B cell (primary cell): ENCODE results near the gene LRTM2. TPM values are rescaled to one million over a fixed set of nuclear protein-coding genes. Genes with fewer than 3 reads are reported as not detected.

Experiments
- ATAC-seq: fragments of 200-7000 bp; cut with Tn5 transposase; one replicate; pipeline ENCODE4 v1.10.0; 2021; ENCODE audit warnings: low read depth, mild to moderate bottlenecking, moderate number of reproducible peaks, moderate library complexity
- CTCF ChIA-PET: fragments of 350-600 bp; sonication (Branson Sonifier 250); formaldehyde crosslinking; loops from one replicate; lab custom pipeline; 2021; ENCODE audit warnings: antibody characterized with exemption, inconsistent platforms; lab: Charles Lee
- POLR2A ChIA-PET: fragments of 350-600 bp; sonication (Branson Sonifier 250); formaldehyde crosslinking; loops from one replicate; lab custom pipeline; 2021; ENCODE audit warnings: antibody characterized with exemption; lab: Charles Lee
- DNase-seq: peaks from one replicate; pipeline ENCODE4 v3.0.0; 2013
- H2AFZ ChIP-seq: 2 replicates; pipeline ENCODE4 v1.6.1; 2012; ENCODE audit warnings: mild to moderate bottlenecking, low read depth, low read length; ENCODE audit not compliant: insufficient read depth, poor library complexity, severe bottlenecking
- H3K27ac ChIP-seq, 2 donors: 1 replicate in 1 of 2; 2 replicates in 1 of 2; pipeline ENCODE4 v1.5.1; 2012 to 2013; ENCODE audit warnings: low read length in 2 of 2, mild to moderate bottlenecking in 2 of 2, moderate library complexity in 1 of 2
- H3K27me3 ChIP-seq, 4 experiments: fragments of 200-600 bp in 1 of 4; sonication (generic) in 1 of 4; replicated peaks in 1 of 4; 1 replicate in 2 of 4; 2 replicates in 2 of 4; pipeline versions ENCODE4 v1.6.1 to v1.7.0; 2013 to 2016; ENCODE audit warnings: low read length in 3 of 4, mild to moderate bottlenecking in 2 of 4, mixed read lengths in 1 of 4, moderate library complexity in 1 of 4; ENCODE audit not compliant: insufficient read depth in 4 of 4, control insufficient read depth in 3 of 4; ENCODE audit errors: control extremely low read depth in 1 of 4
- H3K36me3 ChIP-seq, 2 experiments: replicated peaks in 1 of 2; 1 replicate in 1 of 2; 2 replicates in 1 of 2; pipeline versions ENCODE4 v1.6.1 to v1.7.1; 2013; ENCODE audit warnings: low read length in 1 of 2; ENCODE audit not compliant: insufficient read depth in 2 of 2, control insufficient read depth in 1 of 2; ENCODE audit errors: control extremely low read depth in 1 of 2, extremely low read depth in 1 of 2
- H3K4me1 ChIP-seq, 2 donors: fragments of 200-600 bp in 1 of 2; sonication (generic) in 1 of 2; 1 replicate in 1 of 2; 2 replicates in 1 of 2; pipeline versions ENCODE4 v1.5.1 to v1.6.1; 2013 to 2017; ENCODE audit warnings: low read length in 2 of 2; ENCODE audit not compliant: control insufficient read depth in 2 of 2, insufficient read depth in 2 of 2
- H3K4me2 ChIP-seq: replicated peaks from 2 replicates; pipeline ENCODE3; 2012; ENCODE audit warnings: mild to moderate bottlenecking, low read depth, low read length; ENCODE audit not compliant: poor library complexity, severe bottlenecking
- H3K4me3 ChIP-seq, 5 experiments: fragments of 200-600 bp in 1 of 5; sonication (generic) in 1 of 5; 1 replicate in 3 of 5; 2 replicates in 2 of 5; pipeline versions ENCODE4 v1.5.1 to v1.7.0; 2011 to 2016; ENCODE audit warnings: low read length in 4 of 5, mild to moderate bottlenecking in 4 of 5, low read depth in 2 of 5, control low read depth in 1 of 5, moderate library complexity in 1 of 5; ENCODE audit not compliant: insufficient read depth in 1 of 5; ENCODE audit errors: control extremely low read depth in 1 of 5, extremely low read depth in 1 of 5
- H3K79me2 ChIP-seq: fragments of 200-600 bp; sonication (generic); one replicate; pipeline ENCODE4 v1.6.0; 2016; ENCODE audit warnings: low read length; ENCODE audit not compliant: control insufficient read depth, insufficient read depth
- H3K9ac ChIP-seq: fragments of 200-600 bp; sonication (generic); 2 replicates; pipeline ENCODE4 v1.6.1; 2017; ENCODE audit warnings: mild to moderate bottlenecking, low read length, moderate library complexity
- H3K9me3 ChIP-seq, 3 donors: one replicate each; pipeline versions ENCODE4 v1.6.1 to v1.7.1; 2013; ENCODE audit warnings: low read length in 2 of 3; ENCODE audit not compliant: control insufficient read depth in 2 of 3, insufficient read depth in 1 of 3; ENCODE audit errors: control extremely low read depth in 1 of 3
- H4K20me1 ChIP-seq: 2 replicates; pipeline ENCODE4 v1.6.0; 2012; ENCODE audit warnings: mild to moderate bottlenecking, low read length; ENCODE audit not compliant: insufficient read depth, control insufficient read depth, poor library complexity, severe bottlenecking
- H3K27ac Mint-ChIP-seq: one replicate; pipeline ENCODE4 v1.8.0; 2021; ENCODE audit warnings: mixed read lengths
- H3K27me3 Mint-ChIP-seq: one replicate; pipeline ENCODE4 v1.8.0; 2021; ENCODE audit warnings: mixed read lengths
- H3K4me1 Mint-ChIP-seq: one replicate; pipeline ENCODE4 v1.8.0; 2021; ENCODE audit warnings: mixed read lengths
- H3K4me3 Mint-ChIP-seq: one replicate; pipeline ENCODE4 v1.8.0; 2021; ENCODE audit warnings: mixed read lengths
- H3K9me3 Mint-ChIP-seq: one replicate; pipeline ENCODE4 v1.8.0; 2022; ENCODE audit warnings: mixed read lengths; ENCODE audit not compliant: insufficient read depth
- CTCF ChIP-seq: fragments of 200-600 bp; IDR thresholded peaks from one replicate; pipeline ENCODE4 v1.8.0; 2022; ENCODE audit warnings: antibody characterized with exemption, mild to moderate bottlenecking
- EZH2 ChIP-seq: IDR thresholded peaks from 2 replicates; pipeline ENCODE4 v1.6.1; 2012; ENCODE audit warnings: borderline replicate concordance, low read depth, mild to moderate bottlenecking, moderate library complexity, low read length; ENCODE audit not compliant: insufficient read depth, poor library complexity, severe bottlenecking
- WGBS: methylation state at CpG from one replicate; pipeline ENCODE4 v1.1.5; 2013; ENCODE audit warnings: missing lambda C conversion rate; ENCODE audit not compliant: insufficient coverage; 5-methylcytosine and 5-hydroxymethylcytosine counted together
- intact Hi-C: fragments of 100-400 bp; cut with micrococcal nuclease; formaldehyde crosslinking; loops from one replicate; pipeline ENCODE4 v1.10.0; 2022
- polyA plus RNA-seq: library from polyadenylated mRNA; depleted of rRNA; stranded (reverse); fragments of >200 nt; gene quantifications from 2 replicates; pipeline ENCODE4 v1.2.3, GENCODE V29; 2012
- total RNA-seq, 2 donors: library from RNA; stranded (reverse); fragments of 120-200 nt in 1 of 2; gene quantifications; 1 replicate in 1 of 2; 2 replicates in 1 of 2; pipeline versions ENCODE4 v1.2.3 to v1.2.4, GENCODE V29; 2013 to 2022

The LRTM2 gene
- total and polyA plus RNA-seq, 2 donors (not counting 1 experiment from before 2014, with no cell fraction given) = not detected

GRCh38 chr12:1881301-1881700 lies 60.9 kb downstream of the LRTM2 start:
- Histone ChIP-seq H3K4me3 (no peak overlapping the region), H3K4me2 (no peak overlapping the region), H3K27me3 (no peaks in the 10 kb centered on the region), H3K27ac (no peak overlapping the region), H2AFZ (no peak overlapping the region), H3K4me1 (no peaks in the 10 kb centered on the region), H3K9me3 (no peaks in the 10 kb centered on the region), H3K79me2 (no peaks in the 10 kb centered on the region), H4K20me1 (no peaks in the 10 kb centered on the region), H3K36me3 (no peaks in the 10 kb centered on the region), H3K9ac (no peak overlapping the region)
- TF ChIP-seq CTCF (no peak), EZH2 (no peak)
- no peak overlapping the region for H3K4me3 Mint-ChIP-seq
- intact Hi-C loops = no loop called here
- CTCF ChIA-PET = no interaction called here
- WGBS = 95% methylated on average over 6 of the region's 8 CpGs
- H3K9me3 Mint-ChIP-seq = no peaks in the 10 kb centered on the region
- peaks cover 23% of the 10 kb centered on the region for H3K27me3 Mint-ChIP-seq
- DNase-seq (no peak), ATAC-seq (no peak)
- POLR2A ChIA-PET = no interaction called here
- no peak overlapping the region for H3K27ac Mint-ChIP-seq
- H3K4me1 Mint-ChIP-seq = no peaks in the 10 kb centered on the region

- no peaks in the 10 kb centered on the region for H4K20me1 ChIP-seq
- H3K27ac ChIP-seq = no peak overlapping the region
- no peaks in the 10 kb centered on the region for H3K27me3 ChIP-seq
- H3K79me2 ChIP-seq = no peaks in the 10 kb centered on the region
- H3K4me1 ChIP-seq = no peaks in the 10 kb centered on the region
- H3K4me3 ChIP-seq = no peak overlapping the region
- Mint-ChIP-seq H3K4me3 (no peak overlapping the region), H3K27me3 (peaks cover 27% of the 10 kb centered on the region), H3K27ac (no peak overlapping the region), H3K4me1 (no peaks in the 10 kb centered on the region), H3K9me3 (no peaks in the 10 kb centered on the region)
- ATAC-seq = no peak
- 70% methylated on average over 3 of the region's 3 CpGs for WGBS
- no peaks in the 10 kb centered on the region for H3K36me3 ChIP-seq
- H3K9ac ChIP-seq = no peak overlapping the region
- no peak for TF ChIP-seq EZH2
- no peak for TF ChIP-seq CTCF
- POLR2A ChIA-PET = no interaction called here
- H2AFZ ChIP-seq = no peak overlapping the region
- H3K9me3 ChIP-seq = no peaks in the 10 kb centered on the region
- intact Hi-C loops = no loop called here
- no peak for DNase-seq
- CTCF ChIA-PET = no interaction called here
- H3K4me2 ChIP-seq = no peak overlapping the region
These were observed 61.6 kb downstream of the LRTM2 start for GRCh38 chr12:1881936-1882335.
